H9 (cell line): ENCODE measurements around the gene CALR. TPM values are rescaled to one million over a fixed set of nuclear protein-coding genes. Genes with fewer than 3 reads are reported as not detected.

Experiments used
- DNase-seq: peaks from one replicate; pipeline ENCODE4 v3.0.0-alpha.2; 2017
- H2AFZ ChIP-seq: one replicate; pipeline ENCODE4 v1.6.1; 2013; ENCODE audit warnings: mild to moderate bottlenecking, low read length, control low read depth, moderate library complexity
- H2AK5ac ChIP-seq: 2 replicates; pipeline ENCODE4 v1.6.1; 2013; ENCODE audit warnings: low read length, control low read depth, mixed read lengths; ENCODE audit not compliant: insufficient read length
- H2BK120ac ChIP-seq: one replicate; pipeline ENCODE4 v1.6.1; 2013; ENCODE audit warnings: low read depth, mild to moderate bottlenecking, low read length, control low read depth, inconsistent platforms; ENCODE audit not compliant: poor library complexity, severe bottlenecking
- H2BK12ac ChIP-seq: 2 replicates; pipeline ENCODE4 v1.6.1; 2013; ENCODE audit warnings: low read length, control low read depth, mixed read lengths, low read depth; ENCODE audit not compliant: insufficient read length
- H2BK15ac ChIP-seq: 2 replicates; pipeline ENCODE4 v1.6.1; 2013; ENCODE audit warnings: low read depth, low read length, control low read depth
- H2BK20ac ChIP-seq: one replicate; pipeline ENCODE4 v1.6.1; 2013; ENCODE audit warnings: low read depth, mild to moderate bottlenecking, low read length, control low read depth, inconsistent platforms; ENCODE audit not compliant: poor library complexity, severe bottlenecking
- H2BK5ac ChIP-seq: 2 replicates; pipeline ENCODE4 v1.6.1; 2013; ENCODE audit warnings: low read length, control low read depth, mixed read lengths; ENCODE audit not compliant: insufficient read length
- H3K14ac ChIP-seq: 2 replicates; pipeline ENCODE4 v1.6.1; 2013; ENCODE audit warnings: low read length, control low read depth; ENCODE audit not compliant: insufficient read depth
- H3K18ac ChIP-seq: 2 replicates; pipeline ENCODE4 v1.6.1; 2013; ENCODE audit warnings: low read depth, mild to moderate bottlenecking, mixed read lengths, low read length, control low read depth; ENCODE audit not compliant: insufficient read length
- H3K23ac ChIP-seq: 2 replicates; pipeline ENCODE4 v1.6.1; 2013; ENCODE audit warnings: low read length, control low read depth, mixed read lengths, low read depth; ENCODE audit not compliant: insufficient read length
- H3K23me2 ChIP-seq: 2 replicates; pipeline ENCODE4 v1.6.1; 2013; ENCODE audit warnings: low read depth, mild to moderate bottlenecking, mixed read lengths, low read length, control low read depth; ENCODE audit not compliant: insufficient read length, poor library complexity, severe bottlenecking
- H3K27ac ChIP-seq: 2 replicates; pipeline ENCODE4 v1.5.1; 2013; ENCODE audit warnings: low read length, control low read depth, mixed read lengths, low read depth; ENCODE audit not compliant: insufficient read length
- H3K27me3 ChIP-seq: 2 replicates; pipeline ENCODE4 v1.6.1; 2013; ENCODE audit warnings: low read length, control low read depth, inconsistent platforms; ENCODE audit not compliant: insufficient read depth
- H3K4ac ChIP-seq: 2 replicates; pipeline ENCODE4 v1.6.1; 2013; ENCODE audit warnings: low read depth, mild to moderate bottlenecking, control low read depth, inconsistent platforms, low read length, moderate library complexity
- H3K4me1 ChIP-seq: 2 replicates; pipeline ENCODE4 v1.6.1; 2013; ENCODE audit warnings: low read length, control low read depth, inconsistent platforms; ENCODE audit not compliant: insufficient read depth
- H3K4me2 ChIP-seq: 2 replicates; pipeline ENCODE4 v1.6.1; 2013; ENCODE audit warnings: low read length, control low read depth, mixed read lengths; ENCODE audit not compliant: insufficient read length, insufficient read depth
- H3K56ac ChIP-seq: 2 replicates; pipeline ENCODE4 v1.6.1; 2013; ENCODE audit warnings: low read depth, mild to moderate bottlenecking, mixed read lengths, low read length, control low read depth; ENCODE audit not compliant: insufficient read length
- H3K79me1 ChIP-seq: 2 replicates; pipeline ENCODE4 v1.6.1; 2013; ENCODE audit warnings: low read depth, mild to moderate bottlenecking, moderate library complexity, low read length, control low read depth, inconsistent platforms; ENCODE audit not compliant: insufficient read depth, poor library complexity, severe bottlenecking
- H3K79me2 ChIP-seq: 2 replicates; pipeline ENCODE4 v1.6.1; 2013; ENCODE audit warnings: low read length, control low read depth, inconsistent platforms; ENCODE audit not compliant: insufficient read depth
- H3K9ac ChIP-seq: 2 replicates; pipeline ENCODE4 v1.6.1; 2013; ENCODE audit warnings: low read length, control low read depth, mixed read lengths; ENCODE audit not compliant: insufficient read length; ENCODE audit errors: extremely low read depth
- H3K9me3 ChIP-seq: one replicate; pipeline ENCODE4 v1.6.1; 2013; ENCODE audit warnings: low read depth, low read length, inconsistent platforms; ENCODE audit not compliant: control insufficient read depth
- H3T11ph ChIP-seq: one replicate; pipeline ENCODE4 v1.6.1; 2013; ENCODE audit warnings: mild to moderate bottlenecking, low read length, control low read depth, inconsistent platforms
- H4K20me1 ChIP-seq: one replicate; pipeline ENCODE4 v1.6.1; 2013; ENCODE audit not compliant: control insufficient read depth, insufficient read length, insufficient read depth
- H4K5ac ChIP-seq: 2 replicates; pipeline ENCODE4 v1.6.1; 2013; ENCODE audit warnings: low read depth, mild to moderate bottlenecking, mixed read lengths, low read length, control low read depth; ENCODE audit not compliant: insufficient read length
- H4K8ac ChIP-seq: replicated peaks from 2 replicates; pipeline ENCODE4 v1.6.1; 2013; ENCODE audit warnings: low read length, control low read depth, mixed read lengths, low read depth; ENCODE audit not compliant: insufficient read length
- H4K91ac ChIP-seq: 2 replicates; pipeline ENCODE4 v1.6.1; 2013; ENCODE audit warnings: low read depth, mild to moderate bottlenecking, moderate library complexity, mixed read lengths, low read length, control low read depth; ENCODE audit not compliant: insufficient read length
- H3K27ac Mint-ChIP-seq, 3 experiments: 2 replicates in 2 of 3; 3 replicates in 1 of 3; pipeline ENCODE4 v1.8.0; 2020 to 2021; ENCODE audit warnings: mixed read lengths in 3 of 3, mild to moderate bottlenecking in 1 of 3, moderate library complexity in 1 of 3
- H3K27me3 Mint-ChIP-seq: 2 replicates; pipeline ENCODE4 v1.8.0; 2021; ENCODE audit warnings: low read depth, mild to moderate bottlenecking, moderate library complexity, mixed read lengths
- H3K36me3 Mint-ChIP-seq, 3 experiments: 2 replicates in 2 of 3; 3 replicates in 1 of 3; pipeline ENCODE4 v1.8.0; 2020 to 2021; ENCODE audit warnings: low read depth in 3 of 3, mixed read lengths in 3 of 3; ENCODE audit not compliant: insufficient read depth in 1 of 3
- H3K4me1 Mint-ChIP-seq, 2 experiments: 2 replicates each; pipeline ENCODE4 v1.8.0; 2020; ENCODE audit warnings: mixed read lengths in 2 of 2
- H3K4me3 Mint-ChIP-seq, 2 experiments: 2 replicates in 1 of 2; 3 replicates in 1 of 2; pipeline ENCODE4 v1.8.0; 2020 to 2021; ENCODE audit warnings: mild to moderate bottlenecking in 2 of 2, mixed read lengths in 2 of 2, moderate library complexity in 1 of 2
- H3K9me3 Mint-ChIP-seq, 2 experiments: 2 replicates in 1 of 2; 3 replicates in 1 of 2; pipeline ENCODE4 v1.8.0; 2020; ENCODE audit warnings: mild to moderate bottlenecking in 2 of 2, mixed read lengths in 2 of 2, moderate library complexity in 1 of 2
- WGBS: extraction: QIAGEN DNeasy Blood & Tissue Kit; methylation state at CpG from one replicate; pipeline ENCODE4 v1.1.7; 2013; ENCODE audit warnings: missing lambda C conversion rate, low lambda C conversion rate, mixed read lengths; ENCODE audit not compliant: insufficient read length; ENCODE audit errors: extremely low coverage; 5-methylcytosine and 5-hydroxymethylcytosine counted together
- microRNA-seq: library from miRNA; unstranded; fragments of <30 nt; microRNA quantifications from one replicate; pipeline ENCODE4, GENCODE V29; 2020; ENCODE audit warnings: borderline microRNAs expressed
- total RNA-seq: library from RNA; stranded (reverse); gene quantifications from 2 replicates; pipeline ENCODE4 v1.2.1, GENCODE V29; 2021
- TF ChIP-seq, protein P1 (sequence below): fragments of 200-600 bp; sonication (generic); conservative IDR thresholded peaks from 3 replicates; pipeline ENCODE4 v1.8.0; 2021; ENCODE audit warnings: antibody characterized with exemption, mild to moderate bottlenecking

The CALR gene
- total RNA-seq, 1 experiment from 2014 or later = 887 TPM

- H3K4me1 Mint-ChIP-seq = peaks cover 5 to 11% of the 10 kb centered on the region in 2 experiments
- Histone ChIP-seq H2BK15ac (no peak overlapping the region), H3K27me3 (peaks cover 47% of the 10 kb centered on the region), H2BK12ac (no peak overlapping the region), H3K9ac (no peak overlapping the region), H4K8ac (no peak overlapping the region), H3K79me1 (no peaks in the 10 kb centered on the region), H2BK120ac (no peak overlapping the region), H3K18ac (no peak overlapping the region), H3K23ac (no peak overlapping the region), H3K56ac (no peak overlapping the region), H2BK20ac (no peak overlapping the region), H3K4me2 (no peak overlapping the region), H3K4ac (no peak overlapping the region), H3K9me3 (no peaks in the 10 kb centered on the region), H3T11ph (no peak overlapping the region), H2BK5ac (no peak overlapping the region), H3K14ac (no peak overlapping the region), H2AFZ (no peak overlapping the region), H3K79me2 (no peaks in the 10 kb centered on the region), H3K23me2 (peaks cover 4% of the 10 kb centered on the region), H4K91ac (no peak overlapping the region), H3K4me1 (no peaks in the 10 kb centered on the region), H4K5ac (no peak overlapping the region), H2AK5ac (no peak overlapping the region), H3K27ac (no peak overlapping the region), H4K20me1 (peaks cover 5% of the 10 kb centered on the region)
- peaks cover 79% of the 10 kb centered on the region for H3K27me3 Mint-ChIP-seq
- TF ChIP-seq, protein P1, sequence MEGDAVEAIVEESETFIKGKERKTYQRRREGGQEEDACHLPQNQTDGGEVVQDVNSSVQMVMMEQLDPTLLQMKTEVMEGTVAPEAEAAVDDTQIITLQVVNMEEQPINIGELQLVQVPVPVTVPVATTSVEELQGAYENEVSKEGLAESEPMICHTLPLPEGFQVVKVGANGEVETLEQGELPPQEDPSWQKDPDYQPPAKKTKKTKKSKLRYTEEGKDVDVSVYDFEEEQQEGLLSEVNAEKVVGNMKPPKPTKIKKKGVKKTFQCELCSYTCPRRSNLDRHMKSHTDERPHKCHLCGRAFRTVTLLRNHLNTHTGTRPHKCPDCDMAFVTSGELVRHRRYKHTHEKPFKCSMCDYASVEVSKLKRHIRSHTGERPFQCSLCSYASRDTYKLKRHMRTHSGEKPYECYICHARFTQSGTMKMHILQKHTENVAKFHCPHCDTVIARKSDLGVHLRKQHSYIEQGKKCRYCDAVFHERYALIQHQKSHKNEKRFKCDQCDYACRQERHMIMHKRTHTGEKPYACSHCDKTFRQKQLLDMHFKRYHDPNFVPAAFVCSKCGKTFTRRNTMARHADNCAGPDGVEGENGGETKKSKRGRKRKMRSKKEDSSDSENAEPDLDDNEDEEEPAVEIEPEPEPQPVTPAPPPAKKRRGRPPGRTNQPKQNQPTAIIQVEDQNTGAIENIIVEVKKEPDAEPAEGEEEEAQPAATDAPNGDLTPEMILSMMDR = no peak
- WGBS = no CpG with 5 or more reads among the region's 7 CpGs
- H3K9me3 Mint-ChIP-seq = peaks cover 2 to 9% of the 10 kb centered on the region in 2 experiments; a peak in 3 of 5 replicates
- peaks cover 0 to 2% (median 0%) of the 10 kb centered on the region in 3 experiments; a peak in 1 of 7 replicates for H3K36me3 Mint-ChIP-seq
- H3K27ac Mint-ChIP-seq = no peak overlapping the region
- no peak for DNase-seq
- no peak overlapping the region for H3K4me3 Mint-ChIP-seq
These were observed 55.2 kb downstream of the CALR start for GRCh38 chr19:12993562-12993961.

Small RNAs within 50 kb of the gene (microRNA-seq; reads per million reads assigned to microRNA genes)
- gene MIR5695 (not detected), gene MIR6515 (0.70 reads per million)

Other genes with a start within 250 kb of the CALR start
- gene FBXW9, start 242.0 kb upstream of the CALR start, total RNA-seq = 10.8 and 11.7 TPM in 2 replicates
- gene TNPO2, start 214.7 kb upstream of the CALR start, total RNA-seq = 149 and 159 TPM in 2 replicates
- 154 and 161 TPM in 2 replicates for gene TRIR, start 203.9 kb upstream of the CALR start, total RNA-seq
- 81.3 and 81.6 TPM in 2 replicates for gene GET3, start 201.1 kb upstream of the CALR start, total RNA-seq
- gene BEST2, start 186.8 kb upstream of the CALR start, total RNA-seq = 1.6 and 2.0 TPM in 2 replicates
- gene HOOK2, start 163.1 kb upstream of the CALR start, total RNA-seq = 56.8 and 64.7 TPM in 2 replicates
- gene JUNB, start 147.1 kb upstream of the CALR start, total RNA-seq = 15.9 and 18.0 TPM in 2 replicates
- gene PRDX2, start 136.8 kb upstream of the CALR start, total RNA-seq = 468 and 485 TPM in 2 replicates
- gene THSD8, start 136.5 kb upstream of the CALR start, total RNA-seq = 45.8 and 48.1 TPM in 2 replicates
- gene RNASEH2A, start 132.0 kb upstream of the CALR start, total RNA-seq = 79.5 and 86.0 TPM in 2 replicates
- 5.6 and 6.4 TPM in 2 replicates for gene RTBDN, start 104.0 kb upstream of the CALR start, total RNA-seq
- gene MAST1, start 100.1 kb upstream of the CALR start, total RNA-seq = 11.8 and 15.1 TPM in 2 replicates
- gene DNASE2, start 57.2 kb upstream of the CALR start, total RNA-seq = 23.8 and 26.0 TPM in 2 replicates
- gene KLF1, start 51.4 kb upstream of the CALR start, total RNA-seq = 0.37 and 0.53 TPM in 2 replicates
- 53.2 and 54.4 TPM in 2 replicates for gene GCDH, start 47.4 kb upstream of the CALR start, total RNA-seq
- 1.4 and 1.9 TPM in 2 replicates for gene SYCE2, start 19.3 kb upstream of the CALR start, total RNA-seq
- gene FARSA, start 4.9 kb upstream of the CALR start, total RNA-seq = 108 and 110 TPM in 2 replicates
- gene RAD23A, start 7.3 kb downstream of the CALR start, total RNA-seq = 62.2 and 67.0 TPM in 2 replicates
- gene GADD45GIP1, start 18.6 kb downstream of the CALR start, total RNA-seq = 44.5 and 45.6 TPM in 2 replicates
- 0.11 and 0.13 TPM in 2 replicates for gene DAND5, start 31.0 kb downstream of the CALR start, total RNA-seq
- 0.20 and 0.31 TPM in 2 replicates for gene NFIX, start 56.9 kb downstream of the CALR start, total RNA-seq
- 0.63 and 0.86 TPM in 2 replicates for gene LYL1, start 164.2 kb downstream of the CALR start, total RNA-seq
- gene TRMT1, start 178.1 kb downstream of the CALR start, total RNA-seq = 92.8 and 95.7 TPM in 2 replicates
- gene NACC1, start 179.7 kb downstream of the CALR start, total RNA-seq = 198 and 210 TPM in 2 replicates
- 39.4 and 40.5 TPM in 2 replicates for gene STX10, start 211.8 kb downstream of the CALR start, total RNA-seq
- gene IER2, start 211.8 kb downstream of the CALR start, total RNA-seq = 160 and 165 TPM in 2 replicates